GM18907 (cell line): Measurements from ENCODE around the gene GPC3.
"Not testable (repeated sequence)": the region's sequence is repeated elsewhere in the genome, so short reads cannot be mapped to it uniquely, and the experiment has no call there.

ENCODE experiments used
- ATAC-seq: cut with Tn5 transposase; IDR thresholded peaks from one replicate; pipeline ENCODE4 v1.9.1; 2021; ENCODE audit warnings: mild to moderate bottlenecking, moderate library complexity; ENCODE audit not compliant: unreplicated experiment

GPC3 gene

DNA sequence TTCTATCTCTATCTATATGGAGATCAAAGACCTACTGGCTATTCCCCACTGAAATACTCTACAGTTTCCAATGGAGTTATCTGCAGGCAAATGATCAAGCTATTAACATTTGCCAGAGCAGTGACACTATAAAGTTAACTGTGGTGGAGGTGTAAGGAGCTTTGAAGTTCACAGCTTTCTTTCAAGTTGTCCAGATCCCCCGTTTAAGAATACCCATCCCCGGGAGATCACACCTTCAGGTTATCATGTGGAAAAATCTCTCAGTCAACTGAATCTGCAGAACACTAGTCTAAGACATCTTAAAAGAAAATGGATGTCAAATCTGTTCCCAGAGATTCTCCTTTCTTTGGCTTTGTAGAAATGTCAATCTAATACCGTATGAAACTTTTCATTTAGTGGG is 80.1 kb downstream of the GPC3 start:
- ATAC-seq, result no peak

DNA sequence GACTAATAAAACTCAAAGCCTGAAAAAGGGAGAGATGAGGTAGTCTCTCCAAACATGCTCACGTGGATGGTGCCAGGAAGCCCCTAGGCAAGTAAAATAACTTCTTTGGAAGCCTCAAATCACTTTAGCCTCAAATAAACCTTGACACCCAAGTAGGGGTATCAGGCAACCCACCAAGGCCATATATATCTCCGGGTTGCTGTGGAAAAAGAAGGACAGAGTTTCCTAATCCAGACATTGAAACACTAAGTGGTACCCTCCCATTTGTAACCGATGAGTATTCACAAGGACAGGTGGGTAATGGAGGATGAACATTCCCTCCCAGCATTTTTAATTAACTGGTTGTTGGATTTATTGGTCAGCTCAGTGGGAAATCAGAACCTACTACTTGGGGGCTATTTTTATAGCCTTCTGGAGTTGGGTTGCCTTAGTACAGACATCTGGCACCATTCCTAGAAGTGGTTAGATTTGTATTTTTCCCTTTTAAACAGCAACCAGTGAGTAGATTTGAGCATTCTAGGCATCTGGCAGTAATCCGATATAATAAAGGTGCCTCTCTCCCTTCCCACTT is 87.7 kb downstream of the GPC3 start:
- no peak for ATAC-seq

DNA sequence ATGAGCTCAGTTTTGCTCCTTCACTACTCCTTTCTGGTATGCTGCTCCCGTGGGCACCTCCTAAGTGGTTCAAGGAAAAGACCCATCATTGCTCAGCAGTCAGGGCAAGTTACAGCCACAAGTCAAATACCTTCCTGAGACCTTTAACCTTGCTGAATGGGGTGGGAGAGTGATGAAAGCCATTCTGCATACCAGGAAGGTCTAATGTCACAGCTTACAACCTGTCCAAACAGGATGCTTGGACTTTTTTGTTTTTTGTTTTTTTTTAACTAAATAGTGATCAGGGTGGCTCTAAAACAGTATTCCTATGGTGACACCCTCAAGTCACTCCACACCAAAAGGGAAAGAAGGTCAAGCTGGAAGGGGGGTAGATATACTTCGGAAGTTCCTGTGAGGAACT is 93.1 kb downstream of the GPC3 start:
- no peak for ATAC-seq

DNA sequence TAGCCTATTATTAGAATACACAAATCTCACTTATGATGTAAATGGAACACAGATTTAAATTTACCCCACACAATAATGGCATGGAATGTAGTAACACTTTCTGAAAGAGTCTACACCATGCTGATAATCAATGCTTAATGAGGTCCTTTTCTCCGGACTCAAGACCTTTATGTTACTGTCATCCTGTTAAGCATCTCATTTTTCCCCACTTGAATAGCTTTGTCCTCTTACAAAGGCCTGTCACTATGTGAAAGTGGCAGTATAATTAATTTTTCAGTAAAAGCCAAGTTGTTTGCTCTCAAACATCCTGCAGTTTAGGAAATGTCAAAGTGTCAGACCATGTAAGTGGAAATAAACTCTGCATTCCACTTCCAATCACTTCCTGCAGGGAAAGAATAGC is 96.4 kb downstream of the GPC3 start:
- ATAC-seq, result no peak

DNA sequence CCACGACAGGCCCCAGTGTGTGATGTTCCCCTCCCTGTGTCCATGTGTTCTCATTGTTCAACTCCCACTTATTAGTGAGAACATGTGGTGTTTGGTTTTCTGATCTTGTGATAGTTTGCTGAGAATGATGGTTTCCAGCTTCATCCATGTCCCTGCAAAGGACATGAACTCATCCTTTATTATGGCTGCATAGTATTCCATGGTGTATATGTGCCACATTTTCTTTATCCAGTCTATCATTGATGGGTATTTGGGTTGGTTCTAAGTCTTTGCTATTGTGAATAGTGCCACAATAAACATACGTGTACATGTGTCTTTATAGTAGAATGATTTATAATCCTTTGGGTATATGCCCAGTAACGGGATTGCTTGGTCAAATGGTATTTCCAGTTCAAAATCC is 97.3 kb downstream of the GPC3 start:
- ATAC-seq, result not testable (repeated sequence)

DNA sequence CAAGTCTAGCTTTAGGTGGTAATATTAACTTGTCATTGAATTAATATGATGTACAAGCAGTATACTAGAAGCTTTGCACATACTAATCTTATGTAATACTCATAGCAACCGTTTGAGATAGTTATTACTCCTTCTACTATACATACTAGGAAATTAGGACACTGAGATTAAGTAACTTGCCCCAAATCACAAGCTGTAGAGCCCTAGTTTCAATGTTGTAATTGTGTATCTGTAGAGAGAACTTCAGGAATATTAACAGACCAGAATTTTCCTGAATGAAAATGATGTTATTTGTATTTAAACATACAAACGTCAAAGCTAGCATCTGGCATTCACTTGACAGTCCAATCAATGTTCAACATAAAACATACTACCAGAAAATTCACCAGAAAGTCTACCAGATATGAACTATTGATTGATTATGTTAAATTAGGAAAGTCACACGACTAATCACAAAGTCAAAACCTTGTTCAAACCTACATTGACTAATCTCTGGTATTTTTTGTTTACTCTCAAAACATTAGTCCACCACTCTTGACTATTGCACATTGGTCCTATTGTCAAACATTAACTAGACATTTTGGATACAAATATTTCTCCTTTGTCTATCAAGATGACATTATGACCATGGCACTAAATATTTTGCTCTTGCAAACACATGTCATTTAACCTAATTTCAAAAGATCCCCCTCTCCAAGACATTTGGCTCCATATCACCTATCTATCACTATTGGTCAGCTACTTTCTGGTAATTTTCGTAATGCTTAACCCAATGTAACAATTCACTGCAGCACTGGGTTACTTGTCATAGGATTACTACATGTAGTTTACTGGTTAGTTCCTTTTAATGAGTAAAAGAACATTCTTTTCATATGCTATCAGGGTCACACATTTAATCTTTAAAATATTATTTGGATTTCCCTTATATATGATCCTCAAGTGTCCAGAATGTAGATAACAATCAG is 100.7 kb downstream of the GPC3 start:
- no peak for ATAC-seq

DNA sequence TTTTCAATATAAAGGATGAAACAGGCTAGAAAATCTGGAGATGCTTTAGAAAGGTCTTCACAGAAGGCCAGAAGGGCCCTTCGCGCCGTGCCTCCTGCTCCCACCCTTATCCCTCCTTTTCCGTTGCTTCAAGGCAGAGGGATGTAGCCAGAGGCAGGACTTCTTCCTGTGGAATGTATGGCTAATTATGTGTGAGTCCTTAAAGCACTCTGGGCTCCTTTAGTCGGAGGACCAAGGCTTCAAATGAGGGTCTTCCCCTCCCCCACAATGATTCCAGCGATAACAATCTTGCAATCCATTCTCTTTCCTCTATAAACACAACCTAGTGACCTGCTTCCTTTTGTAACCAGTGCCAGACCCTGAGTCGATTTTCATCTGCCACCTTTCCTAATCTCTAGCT is 103.5 kb downstream of the GPC3 start:
- ATAC-seq, result no peak

DNA sequence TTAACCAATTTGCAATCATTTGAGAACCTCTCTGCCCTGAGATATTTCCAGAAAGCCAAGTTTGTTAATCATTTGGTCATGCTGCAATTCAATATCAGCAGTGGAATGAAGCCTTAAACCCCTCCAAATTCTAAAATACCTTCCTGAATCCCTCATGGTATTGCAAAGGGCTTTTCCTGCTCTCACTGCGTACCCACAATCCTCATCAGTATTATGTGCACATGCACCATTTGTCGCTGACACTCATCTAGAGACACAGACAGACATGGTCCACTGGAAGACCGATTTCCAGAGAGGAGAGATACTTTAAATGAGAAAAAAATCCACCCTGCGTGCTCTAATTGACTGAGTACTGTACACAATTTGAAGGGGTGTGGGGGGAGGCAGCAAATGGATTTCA is 104.4 kb downstream of the GPC3 start:
- ATAC-seq, result no peak

DNA sequence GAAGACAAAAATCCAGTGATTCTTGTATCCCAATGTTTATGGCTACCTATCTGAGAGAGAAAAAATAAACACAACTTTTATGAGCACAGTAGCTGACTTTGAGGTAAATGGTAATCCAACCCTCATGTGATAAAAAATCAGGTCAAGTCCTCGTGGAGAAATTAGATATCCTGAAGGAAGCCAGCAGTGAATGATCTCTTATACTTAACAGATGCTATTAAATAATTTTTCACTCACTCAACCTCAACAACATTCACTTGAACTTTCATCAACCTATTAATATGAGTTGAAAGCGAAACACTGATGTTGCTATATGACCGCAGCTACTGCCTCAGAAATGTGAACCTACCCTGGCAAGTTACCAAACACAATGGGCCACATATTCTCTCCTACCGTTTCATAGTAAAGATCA is 105.4 kb downstream of the GPC3 start:
- no peak for ATAC-seq

DNA sequence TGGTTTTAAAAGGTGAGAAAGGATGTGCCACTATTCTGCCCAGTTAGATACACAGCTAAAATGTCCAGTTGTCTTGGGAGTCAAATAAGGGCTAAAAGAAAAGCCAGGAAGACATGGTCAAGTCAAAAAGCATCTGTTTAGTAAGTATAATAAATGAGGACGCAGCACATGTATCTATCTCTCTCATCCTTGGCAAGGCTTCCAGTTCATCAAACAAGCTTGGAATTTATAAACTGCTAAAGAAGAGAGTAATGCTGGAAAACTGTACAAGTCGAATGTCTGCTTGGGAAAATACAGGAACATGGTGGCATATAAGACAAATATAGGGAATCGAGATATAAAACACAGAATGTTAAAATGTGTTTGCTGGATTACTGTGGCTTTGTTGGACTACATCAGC is 106.7 kb downstream of the GPC3 start:
- no peak for ATAC-seq

DNA sequence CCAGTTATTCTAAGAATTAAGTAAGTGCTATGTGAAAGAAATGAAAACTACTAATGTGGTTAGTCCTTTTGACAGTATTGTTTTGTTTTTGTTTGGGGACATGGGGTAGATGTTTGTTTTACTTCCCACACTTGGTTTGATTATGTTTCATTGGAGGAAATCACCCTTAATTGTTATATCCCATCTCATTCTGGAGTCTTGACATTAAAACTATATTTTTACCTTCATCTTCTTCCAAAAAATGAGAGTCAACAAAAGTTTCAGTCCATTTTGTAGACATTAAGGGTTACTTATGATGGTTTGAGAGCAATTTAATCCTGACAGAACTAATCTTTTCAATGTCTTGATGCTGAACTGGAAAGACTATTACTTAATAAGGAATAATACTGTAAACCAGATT is 108.7 kb downstream of the GPC3 start:
- no peak for ATAC-seq

DNA sequence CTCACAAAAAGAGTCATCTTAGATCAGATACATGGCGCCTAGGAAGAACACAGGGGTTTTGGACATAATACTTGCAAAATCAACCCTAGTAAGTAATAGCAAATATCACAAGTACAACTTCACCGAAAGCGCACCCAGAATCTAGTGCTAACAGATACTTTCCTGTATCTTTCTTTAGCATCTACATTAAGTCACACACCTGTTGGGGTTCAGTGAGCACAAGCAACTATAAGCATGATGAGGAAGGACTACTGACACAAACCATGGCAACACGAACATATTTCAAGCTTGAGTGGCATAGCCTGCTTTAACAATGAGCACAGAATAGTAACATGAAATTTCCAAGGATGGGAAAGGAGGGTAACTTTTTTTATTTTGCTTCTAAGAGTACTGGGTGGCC is 116.1 kb downstream of the GPC3 start:
- no peak for ATAC-seq

DNA sequence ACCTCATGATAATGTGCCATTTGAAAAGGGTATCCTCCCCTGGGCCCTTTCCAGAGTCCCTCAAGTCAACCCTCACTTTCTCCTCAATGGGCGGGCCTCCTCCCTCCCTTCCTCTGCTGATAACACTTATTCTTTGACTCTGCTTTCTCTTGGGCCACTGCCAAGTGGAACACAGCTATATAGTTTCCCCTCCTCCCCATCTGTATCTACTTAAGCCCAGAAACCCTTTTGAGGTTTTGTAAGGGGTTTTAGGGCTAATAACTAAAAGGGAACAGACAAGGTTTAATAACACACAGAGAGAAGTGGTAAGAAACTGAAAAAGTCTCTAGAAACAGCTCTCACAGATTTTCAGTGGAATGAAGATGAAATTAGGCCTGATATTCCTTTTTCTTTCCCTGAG is 116.7 kb downstream of the GPC3 start:
- ATAC-seq, result no peak

DNA sequence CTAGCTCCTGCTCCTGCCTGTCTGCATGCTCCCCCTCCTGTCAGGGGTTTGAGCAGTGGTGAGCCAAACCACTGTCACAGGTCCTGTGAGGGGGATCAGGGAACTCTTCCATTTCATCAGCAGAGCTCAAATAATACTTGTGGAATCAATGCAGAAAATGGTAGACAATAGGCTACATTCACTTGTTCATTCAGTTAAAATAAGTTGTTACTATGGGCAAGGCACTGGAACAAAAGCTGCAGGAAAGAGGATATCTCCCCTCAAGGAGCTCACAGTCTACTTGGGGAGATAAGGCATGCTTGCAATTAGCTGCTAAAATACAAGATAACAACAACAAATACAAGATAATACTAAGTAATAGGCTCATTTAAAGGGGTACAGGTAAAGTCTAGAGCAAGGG is 117.1 kb downstream of the GPC3 start:
- ATAC-seq, result no peak

DNA sequence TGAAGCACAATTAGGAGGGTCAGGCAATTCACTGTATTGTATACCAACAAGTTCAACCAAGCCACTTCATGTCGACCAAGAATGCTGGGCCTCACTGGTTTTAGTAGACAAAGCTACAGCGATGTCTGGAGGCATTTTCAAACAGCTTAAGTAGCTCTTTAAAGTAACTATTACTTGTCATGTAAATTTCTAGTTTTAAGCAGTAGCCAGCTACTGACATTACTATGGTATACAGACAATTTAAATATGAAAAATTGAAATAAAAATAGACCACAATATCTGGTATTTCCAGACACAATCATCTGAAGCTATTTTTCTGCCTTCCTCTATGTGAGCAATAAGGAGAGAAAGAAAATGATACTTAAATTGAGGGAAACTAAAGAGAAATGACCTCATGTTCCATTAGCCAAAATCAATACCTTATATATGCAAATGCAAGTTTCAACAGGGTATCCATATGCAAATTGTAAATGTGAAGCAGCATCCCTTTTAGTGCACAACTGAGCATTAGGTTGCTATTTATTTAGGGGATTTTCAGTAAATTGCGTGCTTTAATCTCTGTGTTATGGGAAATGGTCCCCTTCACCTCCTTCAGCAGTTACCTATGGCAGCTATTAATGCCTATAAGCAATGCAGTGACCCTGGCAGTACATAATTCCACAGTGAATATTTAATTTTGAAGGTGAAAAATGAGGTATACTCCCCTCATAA is 119.5 kb downstream of the GPC3 start:
- ATAC-seq, result no peak

DNA sequence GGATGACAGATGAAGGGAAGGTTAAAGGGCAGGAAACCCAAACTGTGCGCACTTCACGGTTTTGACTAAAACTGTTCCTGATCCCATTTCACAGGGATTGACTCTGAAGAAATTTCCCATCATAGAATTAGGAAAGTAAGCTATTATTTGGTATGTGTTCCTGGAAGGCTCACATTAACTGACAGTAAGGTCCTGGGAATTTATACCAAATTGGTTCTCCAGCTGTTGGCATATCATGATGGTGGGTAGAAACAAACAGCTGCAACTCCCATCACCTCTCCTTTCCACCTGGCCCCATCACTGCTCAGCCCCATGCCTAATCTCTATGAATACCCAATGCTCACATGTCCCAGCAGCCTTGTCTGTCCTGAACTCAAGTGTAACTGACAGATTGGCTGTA is 121.2 kb downstream of the GPC3 start:
- ATAC-seq, result no peak

DNA sequence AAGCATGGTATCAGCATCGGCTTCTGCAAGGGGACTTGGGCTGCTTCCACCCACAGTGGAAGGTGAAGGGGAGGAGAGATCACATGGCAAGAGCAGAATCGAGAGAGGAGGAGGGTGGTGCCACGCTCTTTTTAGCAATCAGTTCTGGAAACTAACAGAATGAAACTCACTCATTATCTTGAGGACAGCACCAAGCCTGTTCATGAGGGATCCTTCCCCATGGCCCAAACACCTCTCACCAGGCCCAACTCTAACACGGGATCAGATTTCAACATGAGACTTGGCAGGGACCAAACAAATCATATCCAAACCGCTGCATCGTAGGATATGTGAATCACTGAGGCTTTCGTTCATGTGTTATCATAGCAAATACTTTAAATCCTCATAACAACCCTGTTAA is 125.5 kb downstream of the GPC3 start:
- ATAC-seq, result no peak

DNA sequence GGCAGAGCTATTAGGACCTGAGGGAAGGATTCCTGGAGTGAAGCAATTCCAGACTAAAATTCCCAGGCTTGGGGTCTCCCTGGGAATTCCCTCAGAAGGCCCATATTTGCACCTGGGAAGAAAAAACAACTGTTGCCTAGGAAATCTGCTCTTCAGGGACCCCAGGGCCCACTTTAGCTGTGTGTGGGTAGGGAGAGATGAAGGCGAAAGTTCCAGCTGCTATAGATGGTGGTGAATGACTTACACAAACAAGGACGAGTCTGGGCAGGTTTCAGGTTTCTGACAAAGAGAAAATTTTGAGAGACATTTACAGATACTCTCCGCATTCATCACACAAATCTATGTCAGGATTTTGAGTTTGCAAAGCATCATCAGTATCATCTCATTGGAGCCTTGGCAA is 126.1 kb downstream of the GPC3 start:
- no peak for ATAC-seq

DNA sequence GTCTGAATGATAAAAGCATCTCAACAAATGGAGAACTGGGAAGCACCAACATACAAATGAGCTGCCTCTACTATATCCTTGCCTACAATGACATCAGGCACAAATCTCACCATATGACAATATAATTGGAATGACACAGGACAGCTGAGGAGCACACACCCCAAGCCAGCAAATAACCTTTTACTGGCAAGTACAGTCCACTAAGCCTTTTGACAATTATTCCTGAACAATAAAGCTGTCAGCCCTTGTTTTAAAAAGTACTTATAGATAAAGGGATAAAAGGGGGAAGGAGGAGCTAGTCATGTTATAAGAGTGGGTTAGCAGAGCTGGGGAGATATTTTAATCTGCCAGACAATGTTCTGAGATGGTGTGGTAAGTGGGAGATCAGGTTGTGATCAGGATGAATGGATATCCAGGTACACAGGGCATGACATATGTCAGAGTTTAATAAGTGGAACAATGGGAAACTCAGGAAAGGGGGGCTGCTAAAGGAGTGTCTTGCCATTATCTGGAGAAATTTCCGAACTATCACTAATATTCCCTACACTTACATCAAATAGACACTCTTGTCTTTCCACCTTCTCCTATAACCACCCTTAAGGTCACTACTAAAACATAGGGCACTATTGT is 127.6 kb downstream of the GPC3 start:
- ATAC-seq, result no peak

DNA sequence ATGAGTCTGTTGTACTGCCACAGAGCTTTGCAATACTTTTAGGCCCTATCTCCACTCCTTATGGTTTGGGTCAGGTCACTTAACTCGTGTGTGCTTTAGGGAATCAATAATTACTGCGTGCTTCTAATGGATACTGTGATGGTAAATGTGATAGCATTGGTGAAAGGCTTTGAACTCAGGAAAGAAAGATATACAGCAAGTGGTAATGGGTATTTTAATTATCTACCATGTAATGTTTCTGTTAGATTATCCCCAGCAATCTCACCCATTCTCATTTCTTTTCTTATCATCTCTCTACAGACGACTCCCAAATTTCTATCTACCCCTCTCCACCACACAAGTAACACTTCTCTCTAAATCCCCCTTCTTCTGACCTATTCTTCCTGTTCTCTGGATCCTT is 128.6 kb downstream of the GPC3 start:
- no peak for ATAC-seq

DNA sequence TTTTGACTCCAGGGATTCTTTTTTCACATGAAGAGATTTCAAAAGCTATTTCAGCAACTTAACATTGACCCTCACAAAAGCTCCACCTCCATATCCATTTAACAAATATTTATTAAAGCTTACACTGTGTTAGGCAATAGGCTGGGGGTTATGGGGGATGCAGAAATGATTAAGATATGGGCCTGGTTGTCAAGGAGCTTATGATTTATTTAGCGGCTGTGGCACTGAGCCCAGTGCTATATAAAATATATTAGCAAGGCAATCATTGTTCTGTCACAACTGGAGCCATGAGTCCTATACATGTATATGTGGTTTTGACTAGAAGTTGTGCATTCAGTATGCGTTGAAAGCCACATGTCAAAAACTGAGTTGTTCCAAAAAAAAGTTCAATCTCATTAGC is 131.1 kb downstream of the GPC3 start:
- ATAC-seq, result no peak
